ENCODE measurements around the gene FCF1.

DNA sequence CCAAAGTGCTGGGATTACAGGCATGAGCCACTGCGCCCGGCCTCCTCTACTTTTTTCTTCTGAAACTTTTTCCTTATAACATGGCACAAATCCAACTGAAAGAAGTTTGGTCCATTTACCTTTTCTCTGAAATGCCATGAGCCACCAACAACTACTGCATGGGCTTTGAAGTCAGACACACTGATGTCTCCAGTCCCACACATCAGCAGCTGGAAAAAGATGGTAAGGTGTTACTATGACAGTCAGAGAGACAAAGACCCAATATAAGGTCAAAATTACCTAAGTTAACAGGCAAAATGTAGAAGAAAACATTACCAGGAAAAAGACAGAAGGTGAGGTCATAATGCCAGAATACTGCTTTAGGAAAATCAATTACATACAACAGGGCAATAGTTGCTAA, 48.2 kb upstream of the FCF1 start:
- TF ChIP-seq, protein P1, sequence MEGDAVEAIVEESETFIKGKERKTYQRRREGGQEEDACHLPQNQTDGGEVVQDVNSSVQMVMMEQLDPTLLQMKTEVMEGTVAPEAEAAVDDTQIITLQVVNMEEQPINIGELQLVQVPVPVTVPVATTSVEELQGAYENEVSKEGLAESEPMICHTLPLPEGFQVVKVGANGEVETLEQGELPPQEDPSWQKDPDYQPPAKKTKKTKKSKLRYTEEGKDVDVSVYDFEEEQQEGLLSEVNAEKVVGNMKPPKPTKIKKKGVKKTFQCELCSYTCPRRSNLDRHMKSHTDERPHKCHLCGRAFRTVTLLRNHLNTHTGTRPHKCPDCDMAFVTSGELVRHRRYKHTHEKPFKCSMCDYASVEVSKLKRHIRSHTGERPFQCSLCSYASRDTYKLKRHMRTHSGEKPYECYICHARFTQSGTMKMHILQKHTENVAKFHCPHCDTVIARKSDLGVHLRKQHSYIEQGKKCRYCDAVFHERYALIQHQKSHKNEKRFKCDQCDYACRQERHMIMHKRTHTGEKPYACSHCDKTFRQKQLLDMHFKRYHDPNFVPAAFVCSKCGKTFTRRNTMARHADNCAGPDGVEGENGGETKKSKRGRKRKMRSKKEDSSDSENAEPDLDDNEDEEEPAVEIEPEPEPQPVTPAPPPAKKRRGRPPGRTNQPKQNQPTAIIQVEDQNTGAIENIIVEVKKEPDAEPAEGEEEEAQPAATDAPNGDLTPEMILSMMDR (IDR thresholded peaks at IDR 0.05), result no peak
- TF ChIP-seq EP300 (IDR thresholded peaks at IDR 0.05) (no peak), POLR2AphosphoS5 (IDR thresholded peaks at IDR 0.05) (no peak), POLR2A (IDR thresholded peaks at IDR 0.05) (no peak)
